ENCODE measurements around the gene TMIGD2. TPM values are rescaled to one million over a fixed set of nuclear protein-coding genes. Genes with fewer than 3 reads are reported as not detected.

TMIGD2 gene
- polyA plus RNA-seq, 3 donors, result 0.26 TPM; not detected in 2

GRCh38 chr19:4337906-4338440, 35.8 kb upstream of the TMIGD2 start:
- no peaks in the 10 kb centered on the region for H3K36me3 ChIP-seq (replicated peaks in 1 of 2; ENCODE audit: control insufficient read depth in 1 of 2, insufficient read depth in 2 of 2, low read length in 2 of 2)
- 11% methylated on average over 10 of the region's 14 CpGs for WGBS (ENCODE audit: insufficient coverage)
- H3K4me3 ChIP-seq (replicated peaks in 1 of 3; ENCODE audit: low read depth in 2 of 3, low read length in 3 of 3), result peak overlapping the region; percentile 46 to 76 (median 63)
- peaks cover 17 to 24% of the 10 kb centered on the region in 2 donors for H3K4me1 ChIP-seq (ENCODE audit: control insufficient read depth in 1 of 2, insufficient read depth in 2 of 2, low read length in 2 of 2)
- peak overlapping the region in 1 of 2 donors; percentile 6 for H3K27ac ChIP-seq (ENCODE audit: low read depth in 1 of 2, low read length in 2 of 2)
- peak overlapping the region; percentile 96 for H2AFZ ChIP-seq (ENCODE audit: insufficient read depth, low read depth, low read length, poor library complexity, severe bottlenecking)
- H3K9me3 ChIP-seq (replicated peaks in 1 of 2; ENCODE audit: control insufficient read depth in 1 of 2, insufficient read depth in 1 of 2, low read length in 2 of 2), result no peaks in the 10 kb centered on the region
- no peaks in the 10 kb centered on the region for H3K36me3 Mint-ChIP-seq
- TF ChIP-seq, protein P1, sequence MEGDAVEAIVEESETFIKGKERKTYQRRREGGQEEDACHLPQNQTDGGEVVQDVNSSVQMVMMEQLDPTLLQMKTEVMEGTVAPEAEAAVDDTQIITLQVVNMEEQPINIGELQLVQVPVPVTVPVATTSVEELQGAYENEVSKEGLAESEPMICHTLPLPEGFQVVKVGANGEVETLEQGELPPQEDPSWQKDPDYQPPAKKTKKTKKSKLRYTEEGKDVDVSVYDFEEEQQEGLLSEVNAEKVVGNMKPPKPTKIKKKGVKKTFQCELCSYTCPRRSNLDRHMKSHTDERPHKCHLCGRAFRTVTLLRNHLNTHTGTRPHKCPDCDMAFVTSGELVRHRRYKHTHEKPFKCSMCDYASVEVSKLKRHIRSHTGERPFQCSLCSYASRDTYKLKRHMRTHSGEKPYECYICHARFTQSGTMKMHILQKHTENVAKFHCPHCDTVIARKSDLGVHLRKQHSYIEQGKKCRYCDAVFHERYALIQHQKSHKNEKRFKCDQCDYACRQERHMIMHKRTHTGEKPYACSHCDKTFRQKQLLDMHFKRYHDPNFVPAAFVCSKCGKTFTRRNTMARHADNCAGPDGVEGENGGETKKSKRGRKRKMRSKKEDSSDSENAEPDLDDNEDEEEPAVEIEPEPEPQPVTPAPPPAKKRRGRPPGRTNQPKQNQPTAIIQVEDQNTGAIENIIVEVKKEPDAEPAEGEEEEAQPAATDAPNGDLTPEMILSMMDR (IDR thresholded peaks at IDR 0.05), result no peak
- no peaks in the 10 kb centered on the region for H3K27me3 ChIP-seq (ENCODE audit: control insufficient read depth in 2 of 2, insufficient read depth in 2 of 2, low read length in 2 of 2)
- H3K9ac ChIP-seq (ENCODE audit: insufficient read depth, low read length, poor library complexity, severe bottlenecking), result peak overlapping the region; percentile 49
- peaks cover 21% of the 10 kb centered on the region for H3K4me1 Mint-ChIP-seq
- H3K79me2 ChIP-seq (ENCODE audit: insufficient read depth, low read length), result no peaks in the 10 kb centered on the region
- no peak for DNase-seq
- peak overlapping the region; percentile 84 for H3K4me2 ChIP-seq (replicated peaks; ENCODE audit: extremely low read depth, low read length, poor library complexity, severe bottlenecking)
- H4K20me1 ChIP-seq (ENCODE audit: insufficient read depth, low read length), result no peaks in the 10 kb centered on the region
- H3K4me3 Mint-ChIP-seq, result peak overlapping the region; percentile 96 to 97
- intact Hi-C loops (cut with micrococcal nuclease), result loop anchor here in 1 of 2 donors (10.0 kb wide), 1 partner anchor 93 kb away; the partner anchor contains the start of gene YJU2
- H3K27me3 Mint-ChIP-seq (ENCODE audit: low read depth in 3 of 3), result peaks cover 1 to 14% (median 12%) of the 10 kb centered on the region in 3 donors
- peaks cover 0 to 7% (median 0%) of the 10 kb centered on the region in 7 donors for H3K9me3 Mint-ChIP-seq
- peak overlapping the region; percentile 13 to 85 (median 78) for H3K27ac Mint-ChIP-seq

DNA sequence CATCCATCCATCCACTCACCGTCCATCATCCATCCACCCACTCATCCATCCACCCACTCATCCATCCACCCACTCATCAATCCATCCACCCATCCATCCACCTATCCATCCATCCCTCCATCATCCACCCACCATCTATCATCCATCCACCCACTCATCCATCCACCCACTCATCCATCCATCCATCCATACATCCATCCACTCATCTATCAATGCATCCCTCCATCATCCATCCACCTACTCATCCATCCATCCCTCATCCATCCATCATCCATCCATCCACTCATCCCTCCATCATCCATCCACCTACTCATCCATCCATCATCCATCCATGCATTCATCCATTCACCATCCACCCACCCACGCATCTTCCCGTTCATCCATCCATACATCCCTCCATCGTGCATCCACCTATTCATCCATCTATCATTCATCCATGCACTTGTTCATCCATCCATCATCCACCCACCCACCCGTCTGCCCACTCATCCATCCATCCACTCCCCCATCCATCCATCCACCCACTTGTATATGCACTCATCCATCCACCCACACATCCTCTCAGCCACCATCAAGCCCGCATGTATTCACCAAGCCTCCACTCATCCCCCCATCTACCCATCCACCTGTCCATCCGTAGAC, 32.9 kb upstream of the TMIGD2 start:
- Histone ChIP-seq H3K36me3 (replicated peaks in 1 of 2; ENCODE audit: control insufficient read depth in 1 of 2, insufficient read depth in 2 of 2, low read length in 2 of 2) (no peaks in the 10 kb centered on the region), H3K9me3 (replicated peaks in 1 of 2; ENCODE audit: control insufficient read depth in 1 of 2, insufficient read depth in 1 of 2, low read length in 2 of 2) (no peaks in the 10 kb centered on the region), H3K9ac (ENCODE audit: insufficient read depth, low read length, poor library complexity, severe bottlenecking) (no peak overlapping the region), H3K27ac (ENCODE audit: low read depth in 1 of 2, low read length in 2 of 2) (no peak overlapping the region), H3K4me2 (replicated peaks; ENCODE audit: extremely low read depth, low read length, poor library complexity, severe bottlenecking) (no peak overlapping the region), H3K79me2 (ENCODE audit: insufficient read depth, low read length) (no peaks in the 10 kb centered on the region), H4K20me1 (ENCODE audit: insufficient read depth, low read length) (no peaks in the 10 kb centered on the region), H3K27me3 (ENCODE audit: control insufficient read depth in 2 of 2, insufficient read depth in 2 of 2, low read length in 2 of 2) (no peaks in the 10 kb centered on the region), H2AFZ (ENCODE audit: insufficient read depth, low read depth, low read length, poor library complexity, severe bottlenecking) (no peak overlapping the region), H3K4me1 (ENCODE audit: control insufficient read depth in 1 of 2, insufficient read depth in 2 of 2, low read length in 2 of 2) (peaks cover 12 to 15% of the 10 kb centered on the region in 2 donors), H3K4me3 (replicated peaks in 1 of 3; ENCODE audit: low read depth in 2 of 3, low read length in 3 of 3) (no peak overlapping the region)
- no peak for DNase-seq
- Mint-ChIP-seq H3K36me3 (no peaks in the 10 kb centered on the region), H3K27ac (no peak overlapping the region), H3K9me3 (peaks cover 0 to 7% (median 0%) of the 10 kb centered on the region in 7 donors), H3K27me3 (ENCODE audit: low read depth in 3 of 3) (peaks cover 1 to 13% (median 9%) of the 10 kb centered on the region in 3 donors), H3K4me3 (no peak overlapping the region), H3K4me1 (peaks cover 15% of the 10 kb centered on the region)
- 99% methylated on average over 5 of the region's 7 CpGs for WGBS (ENCODE audit: insufficient coverage)
- intact Hi-C loops (cut with micrococcal nuclease), result loop anchor here in 1 of 2 donors (10.0 kb wide), 1 partner anchor 90 kb away; the partner anchor contains the start of gene YJU2
- TF ChIP-seq, protein P1 (IDR thresholded peaks at IDR 0.05), result no peak

Measured in CD14-positive monocyte (primary cell).